ENCODE data around the gene FBXO8. TPM values are rescaled to one million over a fixed set of nuclear protein-coding genes. Genes with fewer than 3 reads are reported as not detected.
A peak's percentile ranks its signal among the peaks of the same experiment; 100 is the strongest.
"Not testable (repeated sequence)": the region's sequence is repeated elsewhere in the genome, so short reads cannot be mapped to it uniquely, and the experiment has no call there.

FBXO8 gene
- total RNA-seq, 1 donor from 2014 or later: 35.0 TPM

DNA sequence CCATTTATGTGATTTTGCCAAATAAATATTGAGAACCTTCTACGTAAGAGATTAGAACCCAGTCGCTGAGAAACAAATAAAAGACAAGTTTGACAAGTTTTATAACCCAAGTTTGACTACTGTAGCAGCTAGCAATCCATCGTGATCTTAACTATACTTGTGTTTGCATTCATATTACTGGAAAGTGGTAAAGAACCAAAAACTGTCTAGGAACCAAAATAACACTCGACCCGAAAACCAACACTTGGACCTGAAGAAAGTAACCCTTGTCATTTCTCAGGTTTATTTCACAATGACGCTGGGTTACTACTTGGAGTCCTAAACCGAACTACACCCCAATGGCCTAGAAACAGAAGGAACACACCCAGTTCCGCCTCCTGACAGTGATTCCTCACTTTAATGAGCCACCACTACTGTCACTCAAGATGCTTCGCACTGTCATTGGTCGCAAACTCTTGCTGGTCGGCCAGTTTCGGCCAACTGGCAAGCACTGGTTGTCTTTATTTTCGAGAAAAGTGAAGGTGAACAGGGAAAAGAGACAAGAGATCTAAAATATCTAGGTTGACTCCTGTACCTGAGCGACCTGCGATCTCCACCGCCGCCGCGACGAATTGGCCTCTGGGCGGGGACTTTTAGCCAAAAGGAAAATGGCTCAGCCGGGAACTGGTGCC is 496 bp downstream of the FBXO8 start:
- peak; percentile 97 for DNase-seq

DNA sequence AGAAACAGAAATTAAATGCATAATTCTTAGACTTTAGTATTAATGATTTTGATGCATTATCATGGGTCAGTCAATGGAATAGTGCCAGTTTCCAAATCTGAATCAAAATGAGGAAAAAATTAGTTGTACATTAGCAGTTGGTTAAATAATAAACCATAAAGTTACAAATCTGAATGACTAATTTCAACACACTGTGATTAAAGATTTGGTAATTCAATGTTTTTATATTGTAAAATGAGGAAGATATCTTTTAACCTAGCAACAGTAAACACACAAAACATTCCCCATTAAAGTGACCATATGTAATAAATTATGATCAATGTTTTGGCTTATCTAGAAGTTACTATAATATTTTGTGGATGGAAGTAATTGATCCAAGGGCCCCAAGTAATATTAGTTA is 1.6 kb downstream of the FBXO8 start:
- DNase-seq: no peak

DNA sequence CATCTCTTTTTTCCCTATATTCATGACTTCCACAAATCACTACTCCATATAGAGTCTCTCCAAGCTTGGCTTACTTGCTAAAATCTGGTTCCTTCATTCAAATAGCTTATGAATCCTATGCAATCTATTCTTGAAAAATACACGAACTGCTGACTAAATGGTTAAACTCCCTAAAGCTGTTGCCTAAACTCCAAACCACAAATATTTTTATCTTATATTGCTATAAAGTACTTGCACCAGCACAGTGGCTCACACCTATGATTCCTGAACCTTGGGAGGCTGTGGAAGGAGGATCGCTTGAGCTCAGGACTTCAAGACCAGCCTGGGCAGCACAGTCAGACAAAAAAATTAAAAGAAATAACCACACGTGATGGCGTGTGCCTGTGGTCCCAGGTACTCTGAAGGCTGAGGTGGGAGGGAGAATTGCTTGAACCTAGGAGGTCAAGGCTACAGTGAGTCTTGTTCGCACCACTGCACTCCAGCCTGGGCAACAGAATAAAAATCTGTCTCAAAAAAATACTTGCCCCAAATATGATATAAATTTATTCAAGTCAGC is 2.2 kb downstream of the FBXO8 start:
- DNase-seq: no peak

DNA sequence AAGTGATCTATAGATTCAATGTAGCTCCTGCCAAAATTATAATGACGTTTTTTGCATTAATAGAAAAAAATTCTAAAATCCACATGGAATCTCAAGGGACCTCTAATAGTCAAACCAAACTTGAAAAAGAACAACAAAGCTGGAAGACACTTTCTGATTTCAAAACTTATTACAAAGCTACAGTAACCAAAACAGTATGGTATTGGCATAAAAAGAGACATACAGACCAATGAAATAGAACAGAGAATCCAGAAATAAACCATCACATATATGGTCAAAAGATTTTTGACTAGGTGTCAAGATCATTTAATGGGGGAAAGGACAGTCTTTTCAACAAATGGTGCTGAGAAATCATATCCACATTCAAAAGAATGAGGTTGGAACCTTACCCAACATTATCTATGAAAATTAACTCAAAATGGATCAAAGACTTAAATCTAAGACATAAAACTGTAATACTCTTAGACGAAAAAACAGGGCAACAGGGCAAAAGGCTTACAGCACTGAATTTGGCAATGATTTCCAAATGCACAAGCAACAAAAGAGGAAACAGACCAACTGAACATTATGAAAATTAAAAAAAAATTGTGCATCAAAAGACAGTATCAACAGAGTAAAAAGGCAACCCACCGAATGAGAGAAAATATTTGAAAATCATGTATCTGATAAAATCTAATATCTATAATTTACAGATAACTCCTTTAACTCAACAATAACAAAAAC is 3.9 kb downstream of the FBXO8 start:
- DNase-seq: no peak

DNA sequence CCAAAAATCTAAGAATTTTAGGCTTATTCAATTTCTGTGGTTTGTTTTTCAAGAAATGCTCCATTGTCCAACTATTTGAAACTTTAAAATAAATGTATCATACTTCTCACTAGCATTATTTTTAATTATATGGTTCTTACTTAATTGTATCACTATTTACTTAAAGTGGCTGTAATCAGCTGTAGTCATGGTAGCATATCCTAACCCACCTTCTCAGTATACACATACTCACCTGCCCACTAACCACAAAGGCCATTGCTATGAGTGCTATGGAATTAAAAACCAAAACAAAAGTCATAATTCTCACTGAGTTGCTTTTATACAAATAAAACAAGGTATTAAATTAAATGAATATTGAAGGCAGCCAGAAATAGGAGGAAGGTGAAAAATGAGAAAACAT is 5.0 kb downstream of the FBXO8 start:
- no peak for DNase-seq

DNA sequence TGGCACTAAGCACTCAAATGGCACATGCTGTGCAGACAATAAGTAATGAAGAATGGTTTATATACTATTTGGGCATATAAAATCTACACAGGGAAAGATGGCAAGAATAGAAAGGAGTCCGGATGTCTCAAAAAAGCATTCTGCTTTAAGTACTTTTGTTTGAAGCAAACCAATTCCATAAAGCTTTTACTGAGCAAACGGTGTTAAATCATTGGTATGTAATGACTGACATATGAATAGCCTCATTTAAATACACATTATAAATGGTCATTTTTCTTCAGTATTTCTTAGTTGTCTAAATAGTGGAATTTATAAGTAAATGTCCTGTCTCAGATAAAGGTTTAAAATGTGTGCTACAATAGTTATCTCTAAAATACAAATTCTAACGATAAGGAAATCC is 6.0 kb downstream of the FBXO8 start:
- no peak for DNase-seq

- DNase-seq: no peak
These were observed 8.4 kb downstream of the FBXO8 start for GRCh38 chr4:174275101-174275500.

GRCh38 chr4:174274436-174274835 is 9.0 kb downstream of the FBXO8 start:
- DNase-seq: no peak

DNA sequence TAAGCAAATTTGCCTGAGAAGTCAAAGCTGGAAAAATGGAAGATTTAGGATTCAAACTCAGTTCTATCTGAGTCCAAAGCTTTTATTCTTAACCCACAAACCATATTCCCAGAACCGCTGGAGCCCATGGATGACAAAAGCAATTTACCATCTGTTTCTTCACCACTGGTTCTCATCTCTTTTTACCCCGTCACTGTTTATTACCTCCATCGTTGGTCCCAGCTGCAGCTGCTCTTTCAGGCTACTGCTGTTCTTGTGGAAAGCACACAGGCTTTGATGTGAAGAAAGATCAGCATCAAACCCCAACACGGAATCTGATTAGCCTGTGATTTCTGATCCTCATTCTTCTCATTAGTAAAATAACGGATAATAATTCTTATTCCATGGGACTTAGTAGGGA is 9.5 kb downstream of the FBXO8 start:
- no peak for DNase-seq

- no peak for DNase-seq
These were observed 17.1 kb downstream of the FBXO8 start for GRCh38 chr4:174266416-174266815.

DNA sequence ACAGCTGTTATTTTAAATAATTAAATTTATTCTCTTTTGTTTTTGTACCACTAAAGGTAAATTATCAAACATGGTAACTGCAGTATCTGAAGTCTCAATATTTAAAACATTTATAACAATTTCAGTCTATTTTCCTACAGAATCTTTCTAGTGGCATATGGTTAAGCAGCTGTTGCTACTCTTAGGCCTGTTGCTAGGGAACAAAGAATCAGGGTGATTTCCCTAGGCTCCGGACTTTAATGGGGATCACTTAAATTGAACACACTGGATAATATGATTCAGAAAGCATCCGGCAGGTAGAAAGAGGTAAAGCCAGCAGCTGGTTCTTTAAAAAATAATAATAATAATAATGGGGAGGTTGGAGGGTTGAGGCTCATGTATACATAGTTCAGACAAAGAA is 17.6 kb downstream of the FBXO8 start:
- DNase-seq: no peak

GRCh38 chr4:174263445-174263736 is 20.1 kb downstream of the FBXO8 start:
- DNase-seq: peak; percentile 2

DNA sequence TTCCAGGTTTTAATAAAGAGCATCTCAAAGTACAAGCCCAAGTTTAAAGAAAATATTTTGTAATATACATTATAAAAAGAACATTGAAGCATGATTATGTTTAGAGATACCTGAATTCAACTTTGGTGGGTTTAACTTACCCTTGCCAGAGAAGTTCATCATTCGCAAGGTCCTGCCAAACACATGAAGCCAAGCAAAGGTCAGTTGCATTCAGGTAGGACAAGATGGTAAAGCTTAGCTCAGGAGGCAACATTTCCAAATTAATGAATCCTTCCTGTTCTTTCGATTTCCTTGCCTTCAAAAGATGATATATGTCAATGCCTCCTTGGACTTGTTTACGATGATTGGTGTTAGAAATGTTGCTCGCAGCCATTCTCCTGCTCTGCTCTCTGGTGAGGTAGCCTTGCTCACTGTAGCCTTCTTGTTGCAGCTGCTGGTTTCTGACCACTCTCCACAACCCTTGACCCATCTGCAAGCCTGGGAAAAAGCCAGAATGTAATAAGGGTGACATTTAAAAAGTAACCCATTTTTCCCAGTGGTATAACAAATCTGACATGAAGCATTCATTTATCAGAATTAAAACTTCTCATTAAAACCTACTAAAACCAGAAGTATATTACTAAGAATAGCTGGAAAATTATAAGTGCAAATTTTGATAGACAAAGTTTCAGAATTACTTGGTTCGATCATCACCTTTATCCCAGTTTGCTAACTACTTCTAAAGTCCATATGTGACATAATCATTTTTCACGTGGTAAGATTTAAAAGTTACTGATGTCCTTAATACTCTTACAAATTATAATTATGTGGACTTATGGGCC is 20.6 kb downstream of the FBXO8 start:
- no peak for DNase-seq

DNA sequence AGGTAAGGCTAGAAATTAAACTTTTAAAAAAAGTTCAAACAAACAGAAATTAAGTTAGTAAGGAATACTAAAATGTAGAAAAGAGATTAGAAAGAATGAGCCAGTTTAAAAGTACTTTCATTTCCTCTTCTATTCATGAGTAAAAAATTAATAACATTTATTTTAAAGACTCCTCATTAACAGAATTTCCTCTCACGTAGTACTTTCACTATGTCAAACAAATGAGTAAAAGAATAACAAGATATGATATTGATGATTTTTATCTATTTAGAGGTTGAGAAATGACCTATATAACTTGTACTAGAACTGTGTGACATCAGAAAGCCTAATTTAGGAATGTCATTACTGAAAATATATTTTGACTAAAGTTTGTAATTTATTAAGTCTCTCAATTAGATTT is 22.0 kb downstream of the FBXO8 start:
- DNase-seq: not testable (repeated sequence)

DNA sequence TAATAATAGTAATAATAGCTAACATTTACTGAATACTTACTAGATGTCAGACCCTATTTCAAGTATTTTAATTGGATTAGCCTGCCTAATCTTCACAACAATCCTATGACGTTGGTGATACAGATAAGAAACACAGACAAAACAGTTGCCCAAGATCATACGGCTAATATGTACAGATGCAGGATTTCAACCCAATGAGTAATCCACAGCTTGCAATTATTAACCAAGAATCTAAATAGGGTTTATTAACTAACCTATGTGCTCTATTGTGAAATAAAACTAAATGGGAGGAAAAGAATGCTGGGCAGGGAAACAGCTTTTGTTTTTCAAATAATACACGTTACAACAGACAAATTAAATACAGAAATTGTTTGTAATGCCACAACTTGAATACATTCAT is 23.4 kb downstream of the FBXO8 start:
- DNase-seq: peak; percentile 0

DNA sequence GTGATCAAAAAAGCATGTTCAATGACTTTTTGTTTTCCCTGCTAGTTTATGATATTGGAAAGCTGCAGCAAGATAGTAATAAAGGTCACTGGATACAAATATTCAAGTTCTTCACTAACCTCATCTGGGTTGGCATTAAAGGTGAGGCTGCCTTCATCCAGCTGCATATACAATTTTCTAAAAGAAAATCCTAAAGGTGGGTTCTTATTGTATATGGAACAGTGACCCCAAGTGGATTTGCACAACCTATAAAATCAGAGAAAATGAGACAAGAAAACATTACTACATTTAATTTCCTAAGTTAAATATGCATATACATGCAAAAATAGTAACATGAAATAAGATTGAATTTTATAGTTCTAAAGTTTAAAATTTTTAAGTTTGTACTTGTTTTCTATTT is 23.9 kb downstream of the FBXO8 start:
- no peak for DNase-seq

DNA sequence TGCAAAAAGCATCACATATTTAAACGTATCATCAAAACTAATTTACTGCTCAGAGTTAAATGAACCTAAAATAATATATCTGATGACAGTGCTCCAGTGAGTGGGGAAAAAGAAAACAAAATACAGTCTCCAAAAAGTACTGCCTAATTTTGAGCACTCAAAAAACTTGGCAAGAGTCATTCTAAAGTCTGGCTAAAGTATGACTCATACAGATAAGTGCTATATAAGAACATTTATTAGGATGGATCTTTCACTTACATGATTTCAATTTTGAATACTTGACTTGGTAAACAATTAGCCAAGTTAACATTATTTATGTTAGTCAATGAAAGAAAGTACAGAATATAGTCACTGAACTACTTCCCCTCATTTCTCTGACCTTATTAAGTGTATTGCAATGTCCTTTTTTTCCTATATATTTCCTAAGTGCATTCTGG is 27.2 kb downstream of the FBXO8 start:
- DNase-seq: peak; percentile 16

DNA sequence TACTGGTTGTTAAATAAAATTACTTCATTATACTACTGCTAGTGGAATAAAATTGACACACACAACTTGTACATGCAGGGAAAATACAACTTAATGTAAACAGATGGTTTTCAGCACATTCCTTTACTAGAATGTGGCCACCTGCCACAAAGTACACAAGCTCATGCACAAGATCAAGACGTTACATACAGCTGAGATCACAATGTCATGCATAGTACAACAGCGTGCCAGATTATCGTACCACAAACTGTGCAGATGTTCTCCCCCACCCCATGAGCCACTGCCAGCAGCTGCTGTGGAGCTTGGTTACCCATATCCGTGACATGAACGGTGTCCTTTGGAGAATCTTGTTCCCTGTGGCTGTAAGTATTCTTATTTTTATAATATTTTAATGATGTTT is 27.7 kb downstream of the FBXO8 start:
- peak; percentile 72 for DNase-seq

DNA sequence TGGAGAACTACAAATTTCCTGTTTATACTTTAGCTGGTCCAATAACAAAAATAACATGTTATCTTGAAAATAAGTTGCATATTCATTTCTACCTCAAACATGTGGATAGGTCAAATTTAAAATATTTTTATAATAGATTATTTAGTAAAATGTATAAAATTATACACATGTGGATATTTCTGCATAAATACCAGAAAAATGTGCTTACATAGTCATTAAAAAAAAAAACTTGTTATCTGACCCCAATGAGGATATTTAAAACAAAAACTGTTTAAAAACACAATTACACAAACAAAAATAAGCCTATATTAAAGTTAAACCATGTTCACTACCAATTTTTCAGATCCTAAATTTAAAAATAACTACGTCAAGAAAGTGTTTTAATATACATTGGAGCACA is 28.1 kb downstream of the FBXO8 start:
- no peak for DNase-seq

GRCh38 chr4:174254613-174255012 is 28.9 kb downstream of the FBXO8 start:
- DNase-seq: no peak

GRCh38 chr4:174252412-174252811 is 31.1 kb downstream of the FBXO8 start:
- DNase-seq: no peak

- no peak for DNase-seq
These were observed 35.1 kb downstream of the FBXO8 start for GRCh38 chr4:174248407-174248806.

DNA sequence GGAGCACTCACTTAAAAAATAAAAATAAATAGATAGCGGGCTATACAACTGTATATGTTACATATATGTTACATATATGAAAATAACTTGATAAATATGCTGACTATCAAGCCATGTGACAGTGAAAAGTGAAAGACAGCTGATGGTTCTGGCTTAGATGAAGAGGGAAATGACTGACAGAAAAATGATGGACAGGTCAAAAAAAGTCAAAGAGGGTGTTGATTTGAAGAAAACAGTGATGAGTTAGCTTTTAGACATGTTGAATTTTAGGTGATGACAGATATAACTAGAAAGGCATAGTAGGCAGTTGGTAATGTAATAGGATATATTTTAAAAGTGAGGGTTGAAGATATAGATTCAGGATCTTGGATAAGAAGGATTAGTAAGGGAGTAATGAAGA is 37.8 kb downstream of the FBXO8 start:
- DNase-seq: no peak
